Colonic mucosa (tissue), 4 donors: ENCODE data around the gene ARPC5. TPM values are rescaled to one million over a fixed set of nuclear protein-coding genes. Genes with fewer than 3 reads are reported as not detected.

Experiments used
- DNase-seq: peaks from one replicate; pipeline ENCODE4 v3.0.0-alpha.2; 2020
- H3K27ac ChIP-seq: fragments of 200-600 bp; one replicate; pipeline ENCODE4 v1.8.0; 2021
- H3K27me3 ChIP-seq: fragments of 200-600 bp; one replicate; pipeline ENCODE4 v1.8.0; 2021
- H3K36me3 ChIP-seq: fragments of 200-600 bp; one replicate; pipeline ENCODE4 v1.8.0; 2021
- H3K4me1 ChIP-seq: fragments of 200-600 bp; one replicate; pipeline ENCODE4 v1.8.0; 2021; ENCODE audit warnings: mild to moderate bottlenecking
- H3K4me3 ChIP-seq: fragments of 200-600 bp; one replicate; pipeline ENCODE4 v1.8.0; 2021
- H3K9ac ChIP-seq, 2 donors: one replicate each; pipeline ENCODE4 v1.7.0; 2013; ENCODE audit warnings: control low read depth in 2 of 2, low read depth in 2 of 2, low read length in 2 of 2
- H3K9me3 ChIP-seq: fragments of 200-600 bp; one replicate; pipeline ENCODE4 v1.8.0; 2021
- intact Hi-C: fragments of 100-400 bp; cut with DNase I; formaldehyde crosslinking; loops from one replicate; pipeline ENCODE4 v1.14.1; 2022
- total RNA-seq, 2 donors: library from RNA; stranded (reverse); fragmentation: NEBNext Ultra II Directional in 1 of 2; extraction: Animal tissue kit (Norgen Biotek cat#: 25700) in 1 of 2; gene quantifications; one replicate each; pipeline ENCODE4 v1.2.1, GENCODE V29; 2021
- TF ChIP-seq, protein P1 (sequence below): fragments of 200-600 bp; IDR thresholded peaks from one replicate; pipeline ENCODE4 v1.8.0; 2022; ENCODE audit warnings: antibody characterized with exemption, mild to moderate bottlenecking
- donor health status: healthy.
- donor health status: DM: no; HTN: no; CAD: no.
- donor health status: DM: no; HTN: no; CAD: no.

Gene ARPC5
- total RNA-seq, 2 donors from 2014 or later: 147 to 189 TPM

DNA sequence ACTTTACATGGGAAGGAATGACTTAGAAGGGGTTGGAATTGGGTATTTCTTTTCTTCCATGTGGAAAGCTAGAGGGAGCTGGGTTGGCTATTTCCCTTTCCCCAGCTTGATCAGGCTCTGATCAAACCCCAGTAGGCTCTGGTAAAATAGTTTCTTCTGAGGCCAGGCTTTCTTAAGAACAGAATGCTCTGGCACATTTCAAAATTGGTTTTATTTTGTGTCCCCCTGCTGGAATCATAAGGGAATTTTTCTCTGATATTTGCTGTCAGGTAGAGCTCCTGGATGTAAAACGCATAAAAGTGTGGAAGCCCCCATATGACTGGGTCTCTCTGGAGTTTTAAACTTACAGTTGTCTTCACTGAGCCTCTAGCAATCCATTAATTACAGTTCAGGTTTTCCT lies 34.6 kb upstream of the ARPC5 start:
- no peak for DNase-seq
- intact Hi-C loops: no loop called here
- Histone ChIP-seq H3K36me3 (no peaks in the 10 kb centered on the region), H3K27me3 (no peaks in the 10 kb centered on the region), H3K4me1 (no peaks in the 10 kb centered on the region), H3K9ac (no peak overlapping the region), H3K9me3 (no peaks in the 10 kb centered on the region), H3K4me3 (no peak overlapping the region), H3K27ac (no peak overlapping the region)
- TF ChIP-seq, protein P1, sequence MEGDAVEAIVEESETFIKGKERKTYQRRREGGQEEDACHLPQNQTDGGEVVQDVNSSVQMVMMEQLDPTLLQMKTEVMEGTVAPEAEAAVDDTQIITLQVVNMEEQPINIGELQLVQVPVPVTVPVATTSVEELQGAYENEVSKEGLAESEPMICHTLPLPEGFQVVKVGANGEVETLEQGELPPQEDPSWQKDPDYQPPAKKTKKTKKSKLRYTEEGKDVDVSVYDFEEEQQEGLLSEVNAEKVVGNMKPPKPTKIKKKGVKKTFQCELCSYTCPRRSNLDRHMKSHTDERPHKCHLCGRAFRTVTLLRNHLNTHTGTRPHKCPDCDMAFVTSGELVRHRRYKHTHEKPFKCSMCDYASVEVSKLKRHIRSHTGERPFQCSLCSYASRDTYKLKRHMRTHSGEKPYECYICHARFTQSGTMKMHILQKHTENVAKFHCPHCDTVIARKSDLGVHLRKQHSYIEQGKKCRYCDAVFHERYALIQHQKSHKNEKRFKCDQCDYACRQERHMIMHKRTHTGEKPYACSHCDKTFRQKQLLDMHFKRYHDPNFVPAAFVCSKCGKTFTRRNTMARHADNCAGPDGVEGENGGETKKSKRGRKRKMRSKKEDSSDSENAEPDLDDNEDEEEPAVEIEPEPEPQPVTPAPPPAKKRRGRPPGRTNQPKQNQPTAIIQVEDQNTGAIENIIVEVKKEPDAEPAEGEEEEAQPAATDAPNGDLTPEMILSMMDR: no peak

- intact Hi-C loops: no loop called here
- no peaks in the 10 kb centered on the region for H3K27me3 ChIP-seq
- H3K4me3 ChIP-seq: no peak overlapping the region
- DNase-seq: no peak
- H3K36me3 ChIP-seq: no peaks in the 10 kb centered on the region
- no peaks in the 10 kb centered on the region for H3K9me3 ChIP-seq
- H3K9ac ChIP-seq: no peak overlapping the region
- TF ChIP-seq, protein P1: no peak
- no peak overlapping the region for H3K27ac ChIP-seq
- peaks cover 13% of the 10 kb centered on the region for H3K4me1 ChIP-seq
Measured at GRCh38 chr1:183656355-183656754, 20.8 kb upstream of the ARPC5 start.

GRCh38 chr1:183655562-183656075 lies 20.0 kb upstream of the ARPC5 start:
- intact Hi-C loops: loop anchor here (2.0 kb wide), 1 partner anchor 261 kb away; no protein-coding TSS in a partner anchor
- H3K27me3 ChIP-seq: no peaks in the 10 kb centered on the region
- H3K4me1 ChIP-seq: peaks cover 13% of the 10 kb centered on the region
- no peak overlapping the region for H3K4me3 ChIP-seq
- H3K27ac ChIP-seq: no peak overlapping the region
- H3K9me3 ChIP-seq: no peaks in the 10 kb centered on the region
- peak; percentile 82 for DNase-seq
- TF ChIP-seq, protein P1: peak; percentile 75
- H3K9ac ChIP-seq: no peak overlapping the region
- no peaks in the 10 kb centered on the region for H3K36me3 ChIP-seq

DNA sequence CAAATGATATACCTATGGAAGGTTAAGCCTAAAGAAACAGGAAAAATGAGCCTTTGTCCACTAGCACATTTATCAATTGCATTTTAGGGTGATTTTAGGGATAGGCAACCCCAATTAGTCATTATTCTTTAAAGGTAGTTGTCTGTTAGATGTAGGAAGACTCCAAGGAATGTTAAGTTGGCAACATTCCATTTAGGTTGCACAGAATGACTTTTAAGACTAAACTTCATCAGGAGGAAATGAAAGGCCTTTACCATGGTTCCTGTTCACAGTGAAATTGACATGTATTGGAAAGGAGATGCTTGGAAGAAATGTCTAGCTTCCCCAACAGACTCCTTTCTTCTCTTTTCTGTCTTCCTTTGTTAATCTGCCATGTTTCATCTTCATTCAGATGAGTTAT lies 19.1 kb upstream of the ARPC5 start:
- intact Hi-C loops: loop anchor here (2.0 to 5.0 kb wide), 2 partner anchors 33 to 262 kb away; no protein-coding TSS in a partner anchor

DNA sequence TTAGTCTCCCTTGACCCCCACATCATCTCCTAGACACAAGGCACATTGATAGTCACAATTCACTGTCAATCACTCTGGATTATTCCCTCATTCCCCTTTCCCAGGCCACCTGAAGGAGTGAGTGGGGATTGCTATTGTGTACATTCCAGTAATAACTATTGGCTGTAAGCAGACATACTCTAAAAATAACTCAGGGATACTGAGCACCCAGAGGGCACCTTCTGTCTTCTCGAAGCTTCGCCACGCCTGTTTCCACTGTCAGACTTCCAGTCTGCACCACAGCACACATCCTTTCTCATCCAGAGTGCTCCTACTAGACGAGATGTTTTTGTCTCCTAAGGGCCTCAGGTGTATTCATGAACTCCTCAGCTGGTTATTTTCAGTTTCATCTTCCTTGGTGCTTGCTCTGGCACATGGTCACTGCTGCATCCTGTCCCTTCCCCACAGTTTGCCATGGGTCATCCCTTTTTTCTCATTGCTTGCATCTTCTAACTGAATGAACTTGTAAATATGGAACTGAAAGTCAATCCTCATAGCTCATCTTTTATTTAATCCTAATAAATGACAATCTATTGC lies 18.4 kb upstream of the ARPC5 start:
- DNase-seq: no peak
- Histone ChIP-seq H3K4me1 (peaks cover 13% of the 10 kb centered on the region), H3K9me3 (no peaks in the 10 kb centered on the region), H3K36me3 (no peaks in the 10 kb centered on the region), H3K4me3 (no peak overlapping the region), H3K9ac (no peak overlapping the region), H3K27ac (no peak overlapping the region), H3K27me3 (no peaks in the 10 kb centered on the region)
- intact Hi-C loops: loop anchor here (2.0 to 5.0 kb wide), 2 partner anchors 33 to 263 kb away; no protein-coding TSS in a partner anchor
- TF ChIP-seq, protein P1: no peak

More for the DNA sequence above, 19.1 kb upstream of the ARPC5 start:
- no peaks in the 10 kb centered on the region for H3K27me3 ChIP-seq
- H3K4me1 ChIP-seq: peaks cover 13% of the 10 kb centered on the region
- H3K27ac ChIP-seq: no peak overlapping the region
- H3K9ac ChIP-seq: no peak overlapping the region
- no peak for DNase-seq
- H3K9me3 ChIP-seq: no peaks in the 10 kb centered on the region
- TF ChIP-seq, protein P1: no peak
- H3K4me3 ChIP-seq: no peak overlapping the region
- no peaks in the 10 kb centered on the region for H3K36me3 ChIP-seq
